Bronchial epithelial cell (primary cell): ENCODE data around the gene ABCD4. TPM values are rescaled to one million over a fixed set of nuclear protein-coding genes. Genes with fewer than 3 reads are reported as not detected.

ENCODE experiments used
- DNase-seq: peaks from one replicate; pipeline ENCODE4 v3.0.0-alpha.2; 2010; ENCODE audit warnings: low read depth
- FAIRE-seq: peaks from 2 replicates; lab custom pipeline; 2011; peaks lifted over from hg19 to GRCh38; lab: Jason Lieb, UNC
- H3K27me3 ChIP-seq: 2 replicates; pipeline ENCODE4 v1.5.1; 2011; ENCODE audit warnings: low read length; ENCODE audit not compliant: control insufficient read depth, insufficient read depth
- H3K36me3 ChIP-seq: 2 replicates; pipeline ENCODE4 v1.5.1; 2011; ENCODE audit warnings: low read length; ENCODE audit not compliant: control insufficient read depth, insufficient read depth
- H3K4me3 ChIP-seq: 2 replicates; pipeline ENCODE4 v1.5.1; 2011; ENCODE audit warnings: mild to moderate bottlenecking, low read depth, low read length, control low read depth
- total RNA-seq: library from RNA; depleted of rRNA; stranded (reverse); fragments of >200 nt; gene quantifications from 2 replicates; pipeline ENCODE4 v1.2.1, GENCODE V29; 2014
- TF ChIP-seq, protein P1 (sequence below): IDR thresholded peaks from 2 replicates; pipeline ENCODE4 v1.5.1; 2011; ENCODE audit warnings: mild to moderate bottlenecking, moderate library complexity, low read length, control low read depth, inconsistent platforms; ENCODE audit not compliant: insufficient read depth, severe bottlenecking

The ABCD4 gene
- total RNA-seq, 1 donor from 2014 or later, result 13.2 TPM

DNA sequence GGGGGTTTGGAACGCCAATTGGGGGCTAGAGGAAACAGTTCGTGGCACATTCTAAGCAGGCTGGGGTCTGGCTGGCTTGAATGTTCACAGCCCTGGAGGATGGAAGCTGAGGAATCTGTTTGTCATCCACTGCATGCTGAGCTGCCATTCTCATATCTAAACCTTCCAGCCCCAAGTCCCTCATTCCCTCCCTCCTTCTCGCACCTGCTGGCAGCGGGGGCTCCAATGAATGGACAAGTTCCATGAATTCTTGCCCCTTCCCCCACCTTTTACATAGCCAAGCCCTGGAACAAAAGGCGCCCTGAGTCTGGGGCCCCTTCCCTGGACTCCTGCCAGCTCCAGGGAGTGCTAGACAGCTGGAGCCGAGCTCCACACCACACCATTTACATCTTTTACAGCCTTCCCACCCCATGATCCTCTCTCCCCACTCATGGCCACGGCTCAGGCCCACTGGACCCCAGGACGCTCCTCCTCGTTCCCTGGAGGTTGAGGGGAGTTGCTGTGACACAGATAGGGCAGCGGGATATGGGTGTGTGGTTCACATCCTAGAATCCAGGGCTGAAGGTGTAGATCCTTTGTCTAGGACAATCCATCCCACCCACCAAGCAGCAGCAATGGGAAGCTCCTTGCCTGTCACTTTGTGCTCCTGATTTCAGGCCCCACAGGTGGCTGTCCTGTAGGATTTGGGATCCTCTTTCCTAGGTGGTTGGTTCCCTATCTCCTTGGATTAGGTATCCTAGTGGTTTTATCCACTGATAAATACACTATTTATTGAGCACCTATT is 23.8 kb upstream of the ABCD4 start:
- peaks cover 3% of the 10 kb centered on the region for H3K27me3 ChIP-seq
- TF ChIP-seq, protein P1, sequence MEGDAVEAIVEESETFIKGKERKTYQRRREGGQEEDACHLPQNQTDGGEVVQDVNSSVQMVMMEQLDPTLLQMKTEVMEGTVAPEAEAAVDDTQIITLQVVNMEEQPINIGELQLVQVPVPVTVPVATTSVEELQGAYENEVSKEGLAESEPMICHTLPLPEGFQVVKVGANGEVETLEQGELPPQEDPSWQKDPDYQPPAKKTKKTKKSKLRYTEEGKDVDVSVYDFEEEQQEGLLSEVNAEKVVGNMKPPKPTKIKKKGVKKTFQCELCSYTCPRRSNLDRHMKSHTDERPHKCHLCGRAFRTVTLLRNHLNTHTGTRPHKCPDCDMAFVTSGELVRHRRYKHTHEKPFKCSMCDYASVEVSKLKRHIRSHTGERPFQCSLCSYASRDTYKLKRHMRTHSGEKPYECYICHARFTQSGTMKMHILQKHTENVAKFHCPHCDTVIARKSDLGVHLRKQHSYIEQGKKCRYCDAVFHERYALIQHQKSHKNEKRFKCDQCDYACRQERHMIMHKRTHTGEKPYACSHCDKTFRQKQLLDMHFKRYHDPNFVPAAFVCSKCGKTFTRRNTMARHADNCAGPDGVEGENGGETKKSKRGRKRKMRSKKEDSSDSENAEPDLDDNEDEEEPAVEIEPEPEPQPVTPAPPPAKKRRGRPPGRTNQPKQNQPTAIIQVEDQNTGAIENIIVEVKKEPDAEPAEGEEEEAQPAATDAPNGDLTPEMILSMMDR, result no peak
- no peak overlapping the region for H3K4me3 ChIP-seq
- FAIRE-seq (no peak), DNase-seq (no peak)
- no peaks in the 10 kb centered on the region for H3K36me3 ChIP-seq

GRCh38 chr14:74325446-74325845 is 22.7 kb upstream of the ABCD4 start:
- no peak for FAIRE-seq
- no peaks in the 10 kb centered on the region for H3K36me3 ChIP-seq
- H3K27me3 ChIP-seq, result peaks cover 3% of the 10 kb centered on the region
- no peak overlapping the region for H3K4me3 ChIP-seq
- no peak for DNase-seq
- TF ChIP-seq, protein P1, result no peak

- peaks cover 3% of the 10 kb centered on the region for H3K27me3 ChIP-seq
- H3K36me3 ChIP-seq, result no peaks in the 10 kb centered on the region
- FAIRE-seq, result no peak
- no peak overlapping the region for H3K4me3 ChIP-seq
- TF ChIP-seq, protein P1, result peak; percentile 56
- peak; percentile 38 for DNase-seq
Measured at GRCh38 chr14:74324931-74325361, 22.2 kb upstream of the ABCD4 start.

DNA sequence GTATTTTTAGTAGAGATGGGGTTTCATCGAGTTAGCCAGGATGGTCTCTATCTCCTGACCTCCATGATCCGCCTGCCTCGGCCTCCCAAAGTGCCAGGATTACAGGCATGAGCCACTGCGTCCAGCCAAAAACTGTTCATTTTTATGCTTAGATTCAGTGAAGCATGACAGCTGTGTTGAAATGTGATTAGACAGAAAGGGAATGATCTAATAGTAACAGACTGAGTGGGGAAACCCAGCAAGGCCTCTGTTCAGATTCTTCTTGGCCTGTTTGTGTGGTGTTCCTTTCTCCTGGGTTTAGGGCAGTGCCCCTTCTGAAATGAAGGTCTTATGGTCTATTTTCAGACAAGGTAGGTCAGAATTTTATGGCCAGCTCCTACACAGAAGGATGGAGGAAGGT is 11.8 kb upstream of the ABCD4 start:
- DNase-seq, result no peak
- TF ChIP-seq, protein P1, result no peak
- Histone ChIP-seq H3K27me3 (no peaks in the 10 kb centered on the region), H3K36me3 (no peaks in the 10 kb centered on the region), H3K4me3 (no peak overlapping the region)
- FAIRE-seq, result no peak

DNA sequence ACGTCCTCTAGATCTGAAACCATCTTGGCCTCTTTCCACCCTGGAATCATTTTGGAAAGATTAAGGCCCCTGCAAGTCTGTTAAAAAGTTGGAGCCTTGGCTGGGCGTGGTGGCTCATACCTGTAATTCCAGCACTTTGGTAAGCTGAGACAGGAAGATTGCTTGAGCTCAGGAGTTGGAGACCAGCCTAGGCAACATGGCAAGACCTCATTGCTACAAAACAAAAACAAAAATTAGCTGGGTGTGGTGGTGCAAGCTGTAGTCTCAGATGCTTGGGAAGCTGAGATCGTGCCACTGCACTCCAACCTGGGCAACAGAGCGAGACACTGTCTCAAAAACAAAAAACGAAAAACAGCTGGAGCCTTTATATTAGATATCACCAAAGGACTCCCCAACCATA is 10.9 kb upstream of the ABCD4 start:
- TF ChIP-seq, protein P1, result no peak
- FAIRE-seq (no peak), DNase-seq (no peak)
- Histone ChIP-seq H3K4me3 (no peak overlapping the region), H3K27me3 (no peaks in the 10 kb centered on the region), H3K36me3 (no peaks in the 10 kb centered on the region)
